B cell (primary cell): ENCODE measurements around the gene ENAM. TPM values are rescaled to one million over a fixed set of nuclear protein-coding genes. Genes with fewer than 3 reads are reported as not detected.
A peak's percentile ranks its signal among the peaks of the same experiment; 100 is the strongest.

Experiments used
- ATAC-seq: fragments of 200-7000 bp; cut with Tn5 transposase; one replicate; pipeline ENCODE4 v1.10.0; 2021; ENCODE audit warnings: low read depth, mild to moderate bottlenecking, moderate number of reproducible peaks, moderate library complexity
- CTCF ChIA-PET: fragments of 350-600 bp; sonication (Branson Sonifier 250); formaldehyde crosslinking; loops from one replicate; lab custom pipeline; 2021; ENCODE audit warnings: antibody characterized with exemption, inconsistent platforms; lab: Charles Lee
- POLR2A ChIA-PET: fragments of 350-600 bp; sonication (Branson Sonifier 250); formaldehyde crosslinking; loops from one replicate; lab custom pipeline; 2021; ENCODE audit warnings: antibody characterized with exemption; lab: Charles Lee
- DNase-seq: peaks from one replicate; pipeline ENCODE4 v3.0.0; 2013
- H2AFZ ChIP-seq: 2 replicates; pipeline ENCODE4 v1.6.1; 2012; ENCODE audit warnings: mild to moderate bottlenecking, low read depth, low read length; ENCODE audit not compliant: insufficient read depth, poor library complexity, severe bottlenecking
- H3K27ac ChIP-seq, 2 donors: 1 replicate in 1 of 2; 2 replicates in 1 of 2; pipeline ENCODE4 v1.5.1; 2012 to 2013; ENCODE audit warnings: low read length in 2 of 2, mild to moderate bottlenecking in 2 of 2, moderate library complexity in 1 of 2
- H3K27me3 ChIP-seq, 4 experiments: fragments of 200-600 bp in 1 of 4; sonication (generic) in 1 of 4; replicated peaks in 1 of 4; 1 replicate in 2 of 4; 2 replicates in 2 of 4; pipeline versions ENCODE4 v1.6.1 to v1.7.0; 2013 to 2016; ENCODE audit warnings: low read length in 3 of 4, mild to moderate bottlenecking in 2 of 4, mixed read lengths in 1 of 4, moderate library complexity in 1 of 4; ENCODE audit not compliant: insufficient read depth in 4 of 4, control insufficient read depth in 3 of 4; ENCODE audit errors: control extremely low read depth in 1 of 4
- H3K36me3 ChIP-seq, 2 experiments: replicated peaks in 1 of 2; 1 replicate in 1 of 2; 2 replicates in 1 of 2; pipeline versions ENCODE4 v1.6.1 to v1.7.1; 2013; ENCODE audit warnings: low read length in 1 of 2; ENCODE audit not compliant: insufficient read depth in 2 of 2, control insufficient read depth in 1 of 2; ENCODE audit errors: control extremely low read depth in 1 of 2, extremely low read depth in 1 of 2
- H3K4me1 ChIP-seq, 2 donors: fragments of 200-600 bp in 1 of 2; sonication (generic) in 1 of 2; 1 replicate in 1 of 2; 2 replicates in 1 of 2; pipeline versions ENCODE4 v1.5.1 to v1.6.1; 2013 to 2017; ENCODE audit warnings: low read length in 2 of 2; ENCODE audit not compliant: control insufficient read depth in 2 of 2, insufficient read depth in 2 of 2
- H3K4me2 ChIP-seq: replicated peaks from 2 replicates; pipeline ENCODE3; 2012; ENCODE audit warnings: mild to moderate bottlenecking, low read depth, low read length; ENCODE audit not compliant: poor library complexity, severe bottlenecking
- H3K4me3 ChIP-seq, 5 experiments: fragments of 200-600 bp in 1 of 5; sonication (generic) in 1 of 5; 1 replicate in 3 of 5; 2 replicates in 2 of 5; pipeline versions ENCODE4 v1.5.1 to v1.7.0; 2011 to 2016; ENCODE audit warnings: low read length in 4 of 5, mild to moderate bottlenecking in 4 of 5, low read depth in 2 of 5, control low read depth in 1 of 5, moderate library complexity in 1 of 5; ENCODE audit not compliant: insufficient read depth in 1 of 5; ENCODE audit errors: control extremely low read depth in 1 of 5, extremely low read depth in 1 of 5
- H3K79me2 ChIP-seq: fragments of 200-600 bp; sonication (generic); one replicate; pipeline ENCODE4 v1.6.0; 2016; ENCODE audit warnings: low read length; ENCODE audit not compliant: control insufficient read depth, insufficient read depth
- H3K9ac ChIP-seq: fragments of 200-600 bp; sonication (generic); 2 replicates; pipeline ENCODE4 v1.6.1; 2017; ENCODE audit warnings: mild to moderate bottlenecking, low read length, moderate library complexity
- H3K9me3 ChIP-seq, 3 donors: one replicate each; pipeline versions ENCODE4 v1.6.1 to v1.7.1; 2013; ENCODE audit warnings: low read length in 2 of 3; ENCODE audit not compliant: control insufficient read depth in 2 of 3, insufficient read depth in 1 of 3; ENCODE audit errors: control extremely low read depth in 1 of 3
- H4K20me1 ChIP-seq: 2 replicates; pipeline ENCODE4 v1.6.0; 2012; ENCODE audit warnings: mild to moderate bottlenecking, low read length; ENCODE audit not compliant: insufficient read depth, control insufficient read depth, poor library complexity, severe bottlenecking
- H3K27ac Mint-ChIP-seq: one replicate; pipeline ENCODE4 v1.8.0; 2021; ENCODE audit warnings: mixed read lengths
- H3K27me3 Mint-ChIP-seq: one replicate; pipeline ENCODE4 v1.8.0; 2021; ENCODE audit warnings: mixed read lengths
- H3K4me1 Mint-ChIP-seq: one replicate; pipeline ENCODE4 v1.8.0; 2021; ENCODE audit warnings: mixed read lengths
- H3K4me3 Mint-ChIP-seq: one replicate; pipeline ENCODE4 v1.8.0; 2021; ENCODE audit warnings: mixed read lengths
- H3K9me3 Mint-ChIP-seq: one replicate; pipeline ENCODE4 v1.8.0; 2022; ENCODE audit warnings: mixed read lengths; ENCODE audit not compliant: insufficient read depth
- CTCF ChIP-seq: fragments of 200-600 bp; IDR thresholded peaks from one replicate; pipeline ENCODE4 v1.8.0; 2022; ENCODE audit warnings: antibody characterized with exemption, mild to moderate bottlenecking
- EZH2 ChIP-seq: IDR thresholded peaks from 2 replicates; pipeline ENCODE4 v1.6.1; 2012; ENCODE audit warnings: borderline replicate concordance, low read depth, mild to moderate bottlenecking, moderate library complexity, low read length; ENCODE audit not compliant: insufficient read depth, poor library complexity, severe bottlenecking
- WGBS: methylation state at CpG from one replicate; pipeline ENCODE4 v1.1.5; 2013; ENCODE audit warnings: missing lambda C conversion rate; ENCODE audit not compliant: insufficient coverage; 5-methylcytosine and 5-hydroxymethylcytosine counted together
- intact Hi-C: fragments of 100-400 bp; cut with micrococcal nuclease; formaldehyde crosslinking; loops from one replicate; pipeline ENCODE4 v1.10.0; 2022
- polyA plus RNA-seq: library from polyadenylated mRNA; depleted of rRNA; stranded (reverse); fragments of >200 nt; gene quantifications from 2 replicates; pipeline ENCODE4 v1.2.3, GENCODE V29; 2012
- total RNA-seq, 2 donors: library from RNA; stranded (reverse); fragments of 120-200 nt in 1 of 2; gene quantifications; 1 replicate in 1 of 2; 2 replicates in 1 of 2; pipeline versions ENCODE4 v1.2.3 to v1.2.4, GENCODE V29; 2013 to 2022

The ENAM gene
- total and polyA plus RNA-seq, 2 donors (not counting 1 experiment from before 2014, with no cell fraction given), result not detected

GRCh38 chr4:70589785-70590184, 38.8 kb upstream of the ENAM start:
- Histone ChIP-seq H3K9me3 (no peaks in the 10 kb centered on the region), H3K36me3 (no peaks in the 10 kb centered on the region), H3K27ac (no peak overlapping the region), H3K27me3 (no peaks in the 10 kb centered on the region), H4K20me1 (no peaks in the 10 kb centered on the region), H3K79me2 (no peaks in the 10 kb centered on the region), H3K9ac (no peak overlapping the region), H3K4me2 (no peak overlapping the region), H3K4me1 (peaks cover 4 to 7% of the 10 kb centered on the region in 2 donors), H3K4me3 (no peak overlapping the region), H2AFZ (no peak overlapping the region)
- Mint-ChIP-seq H3K4me1 (peaks cover 10% of the 10 kb centered on the region), H3K27me3 (peaks cover 2% of the 10 kb centered on the region), H3K27ac (no peak overlapping the region), H3K4me3 (no peak overlapping the region), H3K9me3 (no peaks in the 10 kb centered on the region)
- ChIA-PET CTCF (interaction anchor here (0.7 kb wide), 1 partner anchor 77 kb away, joined by 3 read pairs; no protein-coding TSS in a partner anchor), POLR2A (no interaction called here)
- DNase-seq (peak; percentile 20), ATAC-seq (peak; percentile 47)
- TF ChIP-seq CTCF (no peak), EZH2 (no peak)
- intact Hi-C loops, result no loop called here

- CTCF ChIA-PET, result no interaction called here
- no peaks in the 10 kb centered on the region for H4K20me1 ChIP-seq
- H3K27me3 Mint-ChIP-seq, result peaks cover 5% of the 10 kb centered on the region
- ATAC-seq (no peak), DNase-seq (no peak)
- H3K9me3 Mint-ChIP-seq, result no peaks in the 10 kb centered on the region
- H3K27me3 ChIP-seq, result no peaks in the 10 kb centered on the region
- H3K36me3 ChIP-seq, result no peaks in the 10 kb centered on the region
- no peak within 1 kb of the TSS for H2AFZ ChIP-seq
- no peak within 1 kb of the TSS for H3K4me3 Mint-ChIP-seq
- no peak within 1 kb of the TSS for H3K27ac Mint-ChIP-seq
- no peak within 1 kb of the TSS for H3K4me2 ChIP-seq
- H3K9ac ChIP-seq, result no peak within 1 kb of the TSS
- peaks cover 4 to 7% of the 10 kb centered on the region in 2 donors for H3K4me1 ChIP-seq
- intact Hi-C loops, result no loop called here
- no peaks in the 10 kb centered on the region for H3K9me3 ChIP-seq
- H3K4me1 Mint-ChIP-seq, result peaks cover 10% of the 10 kb centered on the region
- no peak for TF ChIP-seq CTCF
- TF ChIP-seq EZH2, result no peak
- no CpG with 5 or more reads among the region's 5 CpGs for WGBS
- H3K4me3 ChIP-seq, result no peak within 1 kb of the TSS
- no peak within 1 kb of the TSS for H3K27ac ChIP-seq
- H3K79me2 ChIP-seq, result no peaks in the 10 kb centered on the region
- POLR2A ChIA-PET, result no interaction called here
Observed at GRCh38 chr4:70591955-70592582, 36.5 kb upstream of the ENAM start, which contains the start of gene AMBN. Gene AMBN (plus strand): TSS chr4:70592256. CDS start chr4:70592359, 103 bp downstream.
